K562 (cell line): ENCODE data around the gene ARHGAP15. TPM values are rescaled to one million over a fixed set of nuclear protein-coding genes. Genes with fewer than 3 reads are reported as not detected.

Experiments used
- ATAC-seq: fragments of 200-7000 bp; cut with Tn5 transposase; 3 replicates; pipeline ENCODE4 v1.9.1; 2020; ENCODE audit warnings: moderate library complexity
- BruUV-seq: library from RNA; stranded (reverse); fragments of 400-500 nt; replicated peaks from 2 replicates; lab custom pipeline; 2021; lab: Mats Ljungman, UMichigan
- CTCF ChIA-PET: fragments of 300-600 bp; formaldehyde crosslinking; extraction: SDS; loops from one replicate; lab custom pipeline; 2021; ENCODE audit warnings: low intra/inter-chr PET ratio; lab: Yijun Ruan, JAX
- POLR2A ChIA-PET: fragments of 300-600, 350-650 bp; sonication (Branson Sonifier 250); formaldehyde crosslinking; extraction: SDS; loops from one replicate; lab custom pipeline; 2021; ENCODE audit warnings: antibody characterized with exemption, inconsistent platforms; lab: Yijun Ruan, JAX
- DNase-seq, 4 experiments: peaks; one replicate each; pipeline versions ENCODE4 v3.0.0 to v3.0.0-alpha.2; 2011 to 2018; ENCODE audit warnings: low spot score in 3 of 4, mixed read lengths in 3 of 4; ENCODE audit errors: extremely low read depth in 1 of 4
- FAIRE-seq: peaks from 2 replicates; lab custom pipeline; 2011; peaks lifted over from hg19 to GRCh38; lab: Jason Lieb, UNC
- H2AFZ ChIP-seq: 2 replicates; pipeline ENCODE4 v1.6.0; 2011; ENCODE audit warnings: low read depth, low read length, control low read depth, inconsistent platforms
- H3K27ac ChIP-seq: fragments of 200-600 bp; 3 replicates; pipeline ENCODE4 v1.8.0; 2011; ENCODE audit warnings: low read depth, mild to moderate bottlenecking, control low read depth, inconsistent platforms, low read length, moderate library complexity, mixed read lengths; ENCODE audit errors: extremely low read depth
- H3K27me3 ChIP-seq, 2 experiments: fragments of 300-600 bp in 1 of 2; 2 replicates in 1 of 2; 3 replicates in 1 of 2; pipeline versions ENCODE4 v1.6.0 to v1.8.0; 2011; ENCODE audit warnings: inconsistent platforms in 2 of 2, low read length in 2 of 2, mild to moderate bottlenecking in 1 of 2, mixed read lengths in 1 of 2, moderate library complexity in 1 of 2; ENCODE audit not compliant: control insufficient read depth in 2 of 2, insufficient read depth in 2 of 2
- H3K36me3 ChIP-seq: fragments of 300-600 bp; 3 replicates; pipeline ENCODE4 v1.8.0; 2011; ENCODE audit warnings: mild to moderate bottlenecking, low read length, inconsistent platforms; ENCODE audit not compliant: control insufficient read depth, insufficient read depth
- H3K4me1 ChIP-seq, 2 experiments: fragments of 200-600 bp in 1 of 2; replicated peaks in 1 of 2; 2 replicates in 1 of 2; 3 replicates in 1 of 2; pipeline versions ENCODE4 v1.5.1 to v1.8.0; 2011; ENCODE audit warnings: inconsistent platforms in 2 of 2, low read length in 2 of 2, mild to moderate bottlenecking in 1 of 2, mixed read lengths in 1 of 2, moderate library complexity in 1 of 2; ENCODE audit not compliant: control insufficient read depth in 2 of 2, insufficient read depth in 2 of 2
- H3K4me2 ChIP-seq: 2 replicates; pipeline ENCODE4 v1.6.1; 2011; ENCODE audit warnings: low read length, control low read depth, inconsistent platforms, mixed read lengths; ENCODE audit not compliant: insufficient read depth
- H3K4me3 ChIP-seq: fragments of 200-600 bp; sonication (generic), shearing (Covaris generic); 2 replicates; pipeline ENCODE4 v1.5.1; 2016; ENCODE audit warnings: control low read depth, inconsistent platforms
- H3K79me2 ChIP-seq: fragments of 200-600 bp; 3 replicates; pipeline ENCODE4 v1.8.0; 2011; ENCODE audit warnings: low read length, inconsistent platforms; ENCODE audit not compliant: control insufficient read depth, insufficient read depth
- H3K9ac ChIP-seq, 2 experiments: 2 replicates each; pipeline versions ENCODE4 v1.6.0 to v1.6.1; 2011; ENCODE audit warnings: low read depth in 2 of 2, low read length in 2 of 2, control low read depth in 1 of 2, inconsistent platforms in 1 of 2, mild to moderate bottlenecking in 1 of 2, mixed read lengths in 1 of 2; ENCODE audit not compliant: insufficient read depth in 1 of 2
- H3K9me1 ChIP-seq: one replicate; pipeline ENCODE4 v1.6.0; 2011; ENCODE audit warnings: inconsistent platforms, mild to moderate bottlenecking, low read length, moderate library complexity; ENCODE audit not compliant: control insufficient read depth, insufficient read depth
- H3K9me3 ChIP-seq: replicated peaks from 2 replicates; pipeline ENCODE4 v1.5.1; 2011; ENCODE audit warnings: low read depth, low read length, inconsistent platforms; ENCODE audit not compliant: control insufficient read depth, insufficient read depth
- H4K20me1 ChIP-seq: replicated peaks from 2 replicates; pipeline ENCODE4 v1.6.1; 2011; ENCODE audit warnings: low read length, inconsistent platforms, mixed read lengths; ENCODE audit not compliant: control insufficient read depth, insufficient read depth
- ARID1B ChIP-seq: fragments of 450-650 bp; IDR thresholded peaks from 2 replicates; pipeline ENCODE4 v1.6.1; 2016; ENCODE audit warnings: antibody characterized with exemption, mild to moderate bottlenecking, inconsistent platforms
- HMBOX1 ChIP-seq: sonication (generic); IDR thresholded peaks from 2 replicates; pipeline ENCODE4 v1.6.1; 2016
- MED1 ChIP-seq: sonication (generic); formaldehyde crosslinking; IDR thresholded peaks from 2 replicates; pipeline ENCODE4 v1.8.1; 2023; ENCODE audit warnings: missing genetic modification reagents, borderline replicate concordance
- POLR2AphosphoS2 ChIP-seq: IDR thresholded peaks from 2 replicates; pipeline ENCODE4 v1.6.1; 2012; ENCODE audit warnings: low read length, improper control_type of control experiment
- PRMT5 ChIP-seq: sonication (generic); formaldehyde crosslinking; IDR thresholded peaks from 2 replicates; pipeline ENCODE4 v1.5.0; 2020; ENCODE audit warnings: missing genetic modification reagents
- SMAD3 ChIP-seq: fragments of 450-650 bp; formaldehyde crosslinking; conservative IDR thresholded peaks from 2 replicates; pipeline ENCODE4 v1.4.0; 2020; ENCODE audit warnings: mild to moderate bottlenecking
- SNRNP70 ChIP-seq: fragments of 200-400 bp; formaldehyde crosslinking; optimal IDR thresholded peaks from 2 replicates; pipeline ENCODE3; 2017; ENCODE audit warnings: low read depth, low read length
- ZBTB1 ChIP-seq: sonication (generic); formaldehyde crosslinking; IDR thresholded peaks from 2 replicates; pipeline ENCODE4 v1.8.1; 2023; ENCODE audit warnings: missing genetic modification reagents, low read depth, mild to moderate bottlenecking, borderline replicate concordance
- ZC3H11A ChIP-seq: IDR thresholded peaks from 2 replicates; pipeline ENCODE4 v1.6.1; 2012; ENCODE audit warnings: low read depth, low read length, improper control_type of control experiment
- ZNF311 ChIP-seq: fragments of 250-450 bp; sonication (Bioruptor Pico); IDR thresholded peaks from 2 replicates; pipeline ENCODE4 v1.4.0; 2020; ENCODE audit warnings: mild to moderate bottlenecking, moderate library complexity
- ZNF644 ChIP-seq: fragments of 200-800 bp; sonication (Bioruptor generic); IDR thresholded peaks from 2 replicates; pipeline ENCODE4 v1.6.1; 2016; ENCODE audit warnings: low read depth, missing genetic modification characterization, missing compliant biosample characterization
- WGBS: fragments of 100-300 bp; shearing (Covaris generic); methylation state at CpG from one replicate; pipeline ENCODE4 v1.1.6; 2016; ENCODE audit warnings: low coverage, mixed read lengths; ENCODE audit not compliant: insufficient coverage; ENCODE audit errors: missing lambda C conversion rate; 5-methylcytosine and 5-hydroxymethylcytosine counted together
- in situ Hi-C: fragments of 300-500 bp; cut with MboI; formaldehyde crosslinking; loops from 4 replicates; pipeline ENCODE4 v1.15.0; 2018; ENCODE audit warnings: inconsistent platforms, mixed read lengths
- intact Hi-C: fragments of 100-400 bp; cut with micrococcal nuclease; formaldehyde crosslinking; loops from 2 replicates; pipeline ENCODE4 v1.14.2; 2022
- polyA plus RNA-seq, 8 experiments: library from polyadenylated mRNA; depleted of rRNA in 4 of 8; stranded (reverse) in 5 of 8; unstranded in 3 of 8; fragments of >200 nt; fragmentation: Nextera tagmentation in 2 of 8; fragmentation: Illumina TruSeq in 1 of 8; extraction: Ambion mirVana in 2 of 8; extraction: Trizol in 1 of 8; gene quantifications; 2 replicates each; pipeline versions ENCODE4 v1.2.1 to v1.2.3, GENCODE V29; 2011 to 2014; ENCODE audit warnings: inconsistent platforms in 1 of 8, missing spikeins in 1 of 8
- total RNA-seq, 7 experiments: library from RNA; depleted of rRNA in 6 of 7; stranded (reverse); fragments of >200 nt in 6 of 7; fragmentation: Illumina TruSeq in 2 of 7; extraction: Trizol in 2 of 7; gene quantifications; 2 replicates each; pipeline versions ENCODE4 v1.2.1 to v1.2.3, GENCODE V29; 2011 to 2021; ENCODE audit warnings: low replicate concordance in 1 of 7
- TF ChIP-seq, protein P1 (sequence below), 2 experiments: fragments of 200-800 bp in 1 of 2; sonication (Bioruptor generic) in 1 of 2; sonication (generic) in 1 of 2; formaldehyde crosslinking in 1 of 2; IDR thresholded peaks in 1 of 2; conservative IDR thresholded peaks in 1 of 2; 2 replicates each; pipeline versions ENCODE4 v1.5.0 to v1.6.1; 2016 to 2020; ENCODE audit warnings: missing compliant biosample characterization in 1 of 2, missing genetic modification characterization in 1 of 2, missing genetic modification reagents in 1 of 2
- TF ChIP-seq, protein P2 (sequence below): fragments of 450-650 bp; IDR thresholded peaks from 2 replicates; pipeline ENCODE4 v1.6.1; 2016; ENCODE audit warnings: borderline replicate concordance
- TF ChIP-seq, protein P3 (sequence below): fragments of 200-400 bp; formaldehyde crosslinking; IDR thresholded peaks from 2 replicates; pipeline ENCODE4 v1.6.1; 2017; ENCODE audit warnings: mild to moderate bottlenecking, low read depth, low read length, moderate library complexity
- TF ChIP-seq, protein P4 (sequence below): fragments of 250-450 bp; sonication (Bioruptor Pico); IDR thresholded peaks from 2 replicates; pipeline ENCODE4 v1.8.0; 2021; ENCODE audit warnings: mild to moderate bottlenecking, moderate library complexity

ARHGAP15 gene
- total and polyA plus RNA-seq, 9 of the 15 experiments (the other 6 are each of a cell fraction or from before 2014, with no cell fraction given) = 1.5 to 17.9 (median 7.9) TPM

DNA sequence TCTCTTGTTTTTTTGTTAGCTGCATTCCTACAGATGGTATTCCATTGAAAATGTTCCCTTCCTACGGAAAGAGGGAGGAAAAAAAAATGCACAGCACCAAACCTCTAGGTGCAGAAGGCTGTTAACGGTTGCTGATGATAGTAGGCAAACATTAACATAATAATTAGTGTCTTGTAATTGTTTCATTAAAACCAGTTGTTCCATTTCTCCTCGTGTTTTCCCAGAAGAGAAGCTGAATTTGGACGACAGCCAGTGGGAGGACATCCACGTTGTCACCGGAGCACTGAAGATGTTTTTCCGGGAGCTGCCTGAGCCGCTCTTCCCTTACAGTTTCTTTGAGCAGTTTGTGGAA lies 494.7 kb downstream of the ARHGAP15 start:
- Histone ChIP-seq H3K4me3 (no peak overlapping the region), H3K9me3 (no peaks in the 10 kb centered on the region), H3K4me2 (peak overlapping the region; percentile 9; the same call in 1 of the 2 replicates), H3K79me2 (no peaks in the 10 kb centered on the region), H3K4me1 (peaks cover 0 to 2% of the 10 kb centered on the region in 2 experiments; a peak in 1 of 5 replicates), H3K36me3 (no peaks in the 10 kb centered on the region), H3K9me1 (no peaks in the 10 kb centered on the region), H4K20me1 (no peaks in the 10 kb centered on the region), H3K9ac (no peak overlapping the region), H3K27me3 (no peaks in the 10 kb centered on the region)
- DNase-seq (no peak), ATAC-seq (no peak), FAIRE-seq (no peak)
- ChIA-PET POLR2A (interaction anchor here (0.7 kb wide), 1 partner anchor 1371 kb away, joined by 3 read pairs; no protein-coding TSS in a partner anchor), CTCF (no interaction called here)
- no TSS peak for BruUV-seq
- WGBS = 23% methylated on average over 6 of the region's 8 CpGs
- intact Hi-C loops (no loop called here), in situ Hi-C loops (no loop called here)
- no peak for TF ChIP-seq ZBTB1
- no peak for TF ChIP-seq SMAD3 (CRISPR knock-in tag)
- no peak for TF ChIP-seq PRMT5 (CRISPR knock-in tag)
- TF ChIP-seq, protein P1, sequence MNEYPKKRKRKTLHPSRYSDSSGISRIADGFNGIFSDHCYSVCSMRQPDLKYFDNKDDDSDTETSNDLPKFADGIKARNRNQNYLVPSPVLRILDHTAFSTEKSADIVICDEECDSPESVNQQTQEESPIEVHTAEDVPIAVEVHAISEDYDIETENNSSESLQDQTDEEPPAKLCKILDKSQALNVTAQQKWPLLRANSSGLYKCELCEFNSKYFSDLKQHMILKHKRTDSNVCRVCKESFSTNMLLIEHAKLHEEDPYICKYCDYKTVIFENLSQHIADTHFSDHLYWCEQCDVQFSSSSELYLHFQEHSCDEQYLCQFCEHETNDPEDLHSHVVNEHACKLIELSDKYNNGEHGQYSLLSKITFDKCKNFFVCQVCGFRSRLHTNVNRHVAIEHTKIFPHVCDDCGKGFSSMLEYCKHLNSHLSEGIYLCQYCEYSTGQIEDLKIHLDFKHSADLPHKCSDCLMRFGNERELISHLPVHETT (CRISPR knock-in tag; conservative IDR thresholded peaks at IDR 0.05 in 1 of 2, IDR thresholded peaks at IDR 0.05 in 1 of 2) = no peak
- TF ChIP-seq SNRNP70 = no peak
- no peak for TF ChIP-seq HMBOX1
- TF ChIP-seq, protein P2, sequence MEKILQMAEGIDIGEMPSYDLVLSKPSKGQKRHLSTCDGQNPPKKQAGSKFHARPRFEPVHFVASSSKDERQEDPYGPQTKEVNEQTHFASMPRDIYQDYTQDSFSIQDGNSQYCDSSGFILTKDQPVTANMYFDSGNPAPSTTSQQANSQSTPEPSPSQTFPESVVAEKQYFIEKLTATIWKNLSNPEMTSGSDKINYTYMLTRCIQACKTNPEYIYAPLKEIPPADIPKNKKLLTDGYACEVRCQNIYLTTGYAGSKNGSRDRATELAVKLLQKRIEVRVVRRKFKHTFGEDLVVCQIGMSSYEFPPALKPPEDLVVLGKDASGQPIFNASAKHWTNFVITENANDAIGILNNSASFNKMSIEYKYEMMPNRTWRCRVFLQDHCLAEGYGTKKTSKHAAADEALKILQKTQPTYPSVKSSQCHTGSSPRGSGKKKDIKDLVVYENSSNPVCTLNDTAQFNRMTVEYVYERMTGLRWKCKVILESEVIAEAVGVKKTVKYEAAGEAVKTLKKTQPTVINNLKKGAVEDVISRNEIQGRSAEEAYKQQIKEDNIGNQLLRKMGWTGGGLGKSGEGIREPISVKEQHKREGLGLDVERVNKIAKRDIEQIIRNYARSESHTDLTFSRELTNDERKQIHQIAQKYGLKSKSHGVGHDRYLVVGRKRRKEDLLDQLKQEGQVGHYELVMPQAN = no peak
- no peak for TF ChIP-seq ARID1B
- no peak for TF ChIP-seq ZC3H11A
- no peak for TF ChIP-seq POLR2AphosphoS2
- no peak for TF ChIP-seq ZNF644 (tag)
- TF ChIP-seq, protein P3, sequence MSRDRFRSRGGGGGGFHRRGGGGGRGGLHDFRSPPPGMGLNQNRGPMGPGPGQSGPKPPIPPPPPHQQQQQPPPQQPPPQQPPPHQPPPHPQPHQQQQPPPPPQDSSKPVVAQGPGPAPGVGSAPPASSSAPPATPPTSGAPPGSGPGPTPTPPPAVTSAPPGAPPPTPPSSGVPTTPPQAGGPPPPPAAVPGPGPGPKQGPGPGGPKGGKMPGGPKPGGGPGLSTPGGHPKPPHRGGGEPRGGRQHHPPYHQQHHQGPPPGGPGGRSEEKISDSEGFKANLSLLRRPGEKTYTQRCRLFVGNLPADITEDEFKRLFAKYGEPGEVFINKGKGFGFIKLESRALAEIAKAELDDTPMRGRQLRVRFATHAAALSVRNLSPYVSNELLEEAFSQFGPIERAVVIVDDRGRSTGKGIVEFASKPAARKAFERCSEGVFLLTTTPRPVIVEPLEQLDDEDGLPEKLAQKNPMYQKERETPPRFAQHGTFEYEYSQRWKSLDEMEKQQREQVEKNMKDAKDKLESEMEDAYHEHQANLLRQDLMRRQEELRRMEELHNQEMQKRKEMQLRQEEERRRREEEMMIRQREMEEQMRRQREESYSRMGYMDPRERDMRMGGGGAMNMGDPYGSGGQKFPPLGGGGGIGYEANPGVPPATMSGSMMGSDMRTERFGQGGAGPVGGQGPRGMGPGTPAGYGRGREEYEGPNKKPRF = no peak
- no peak for TF ChIP-seq ZNF311 (CRISPR knock-in tag)
- TF ChIP-seq MED1 (CRISPR knock-in tag) = no peak
- TF ChIP-seq, protein P4, sequence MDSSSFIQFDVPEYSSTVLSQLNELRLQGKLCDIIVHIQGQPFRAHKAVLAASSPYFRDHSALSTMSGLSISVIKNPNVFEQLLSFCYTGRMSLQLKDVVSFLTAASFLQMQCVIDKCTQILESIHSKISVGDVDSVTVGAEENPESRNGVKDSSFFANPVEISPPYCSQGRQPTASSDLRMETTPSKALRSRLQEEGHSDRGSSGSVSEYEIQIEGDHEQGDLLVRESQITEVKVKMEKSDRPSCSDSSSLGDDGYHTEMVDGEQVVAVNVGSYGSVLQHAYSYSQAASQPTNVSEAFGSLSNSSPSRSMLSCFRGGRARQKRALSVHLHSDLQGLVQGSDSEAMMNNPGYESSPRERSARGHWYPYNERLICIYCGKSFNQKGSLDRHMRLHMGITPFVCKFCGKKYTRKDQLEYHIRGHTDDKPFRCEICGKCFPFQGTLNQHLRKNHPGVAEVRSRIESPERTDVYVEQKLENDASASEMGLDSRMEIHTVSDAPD (CRISPR knock-in tag) = no peak
- TF ChIP-seq, all 486 proteins: peak for 0
- peak overlapping the region; percentile 57 for H2AFZ ChIP-seq
- no peak overlapping the region for H3K27ac ChIP-seq
